ENCODE measurements around the gene CSK.

The CSK gene

GRCh38 chr15:74828835-74829234 is 47.0 kb downstream of the CSK start:
- DNase-seq: no peak

DNA sequence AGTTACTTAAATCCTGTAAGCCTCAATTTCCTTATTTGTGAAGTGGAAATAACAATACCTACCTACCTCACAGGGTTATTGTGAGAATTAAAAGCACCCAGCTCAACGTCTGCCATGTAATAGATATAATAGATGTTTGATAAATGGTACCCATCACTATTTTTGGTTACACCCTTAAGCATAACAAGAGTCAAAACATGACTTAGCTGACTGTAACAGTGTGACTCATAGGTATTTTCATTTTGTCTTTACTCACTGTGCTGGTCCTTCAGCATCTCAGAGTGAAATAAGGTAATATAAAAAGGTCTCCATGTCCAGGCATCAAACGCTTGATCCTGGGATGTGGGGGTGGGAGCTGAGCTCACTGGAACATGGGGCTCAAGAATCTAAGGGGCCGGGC is 47.6 kb downstream of the CSK start:
- DNase-seq: no peak

DNA sequence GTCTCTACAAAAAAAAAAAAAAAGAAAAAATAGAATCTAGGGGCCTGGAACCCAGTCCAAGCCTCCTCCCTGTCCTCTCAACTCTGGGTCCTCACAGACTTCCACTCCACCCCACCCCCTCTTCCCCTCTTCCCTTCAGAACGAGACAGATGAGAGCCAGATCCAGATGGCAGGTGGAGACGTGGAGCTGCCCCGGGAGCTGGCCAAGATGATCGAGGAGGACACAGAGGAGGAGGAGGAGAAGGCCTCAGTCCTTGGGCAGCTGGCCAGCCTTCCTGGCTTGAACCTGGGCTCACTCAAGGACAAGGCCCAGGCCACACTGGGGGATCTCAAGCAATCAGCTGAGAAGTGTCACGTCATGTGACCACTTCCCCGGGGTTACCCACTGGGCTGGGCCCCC is 48.1 kb downstream of the CSK start:
- DNase-seq: no peak

DNA sequence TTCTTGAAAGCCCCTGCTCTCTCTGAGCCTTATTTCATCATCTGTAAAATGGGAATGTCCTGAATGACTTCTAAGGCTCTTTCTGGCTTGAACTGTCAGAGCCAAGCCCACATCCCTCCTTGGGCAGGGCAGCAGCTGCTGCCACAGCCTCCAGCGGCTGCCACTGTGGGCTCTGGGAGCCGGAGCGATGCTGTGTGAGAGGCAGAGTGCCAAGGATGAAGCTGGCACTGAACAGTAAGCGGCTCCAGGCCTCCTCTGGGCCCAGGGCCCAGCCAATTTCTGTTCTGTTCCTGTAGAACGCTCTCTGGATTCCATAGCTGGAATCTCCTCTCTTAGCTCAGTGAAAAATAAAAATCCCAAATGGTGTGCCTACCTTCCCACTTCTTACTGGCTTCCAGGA is 49.0 kb downstream of the CSK start:
- DNase-seq: no peak

DNA sequence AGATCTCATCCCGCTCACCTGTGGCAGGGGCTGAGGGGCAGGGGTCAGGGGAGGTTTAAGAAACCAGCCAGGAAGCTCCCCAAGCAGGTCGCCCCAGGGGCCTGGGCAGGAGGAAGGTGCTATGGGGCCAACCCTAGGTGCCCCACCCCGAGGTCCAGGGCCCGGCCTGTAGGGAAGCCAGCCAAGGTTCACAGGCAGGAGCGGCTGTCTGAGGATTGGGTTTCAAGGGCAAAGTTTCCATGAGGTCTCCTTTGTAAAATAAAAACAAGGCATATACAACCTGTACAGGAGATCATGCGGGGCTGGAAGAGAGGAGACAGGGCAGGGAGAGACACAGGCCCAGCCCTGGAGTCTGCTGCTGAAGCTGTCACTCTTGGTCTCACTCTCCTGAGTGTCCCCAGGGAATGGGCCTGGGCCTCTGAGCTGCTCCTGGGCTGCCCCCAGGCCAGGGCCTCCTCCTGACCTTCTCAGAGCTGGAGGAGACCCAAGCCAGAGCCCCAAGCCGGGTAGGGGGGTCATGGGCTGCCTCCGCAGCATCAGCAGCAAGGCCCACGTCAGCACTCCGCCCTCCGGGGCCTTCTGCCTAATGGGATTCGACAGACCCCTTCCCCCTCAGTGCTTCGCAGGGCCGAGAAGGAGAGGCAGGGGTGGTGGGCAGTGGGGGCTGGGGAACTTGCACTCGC is 50.1 kb downstream of the CSK start:
- no peak for DNase-seq

GRCh38 chr15:74832826-74833225 is 50.9 kb downstream of the CSK start:
- DNase-seq: no peak

GRCh38 chr15:74833376-74834107 is 51.7 kb downstream of the CSK start:
- no peak for DNase-seq

DNA sequence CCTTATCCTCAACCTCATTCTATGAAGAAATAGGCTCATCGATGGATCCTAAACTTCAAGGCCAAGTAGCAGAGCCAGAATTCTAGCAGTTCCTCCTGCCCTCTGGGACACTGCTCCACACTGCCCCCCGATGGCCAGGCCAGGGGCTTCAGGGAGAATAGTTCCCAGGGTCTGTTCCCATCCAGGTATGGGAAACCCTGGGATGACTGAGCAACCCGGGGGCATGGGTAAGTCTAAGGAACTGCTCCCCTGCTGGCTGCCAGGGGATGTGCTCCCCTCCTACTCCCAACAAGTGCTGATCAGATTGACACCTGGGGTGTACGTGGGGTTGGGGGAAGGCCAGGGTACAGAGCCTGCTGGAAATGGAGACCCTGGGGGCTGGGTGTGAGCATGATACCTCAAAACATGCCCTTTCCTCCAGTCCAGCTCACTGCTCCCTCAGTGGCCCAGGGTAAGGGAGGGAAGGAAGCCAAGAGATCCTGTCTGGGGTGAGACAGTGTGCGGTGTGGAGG is 53.5 kb downstream of the CSK start:
- DNase-seq: no peak

DNA sequence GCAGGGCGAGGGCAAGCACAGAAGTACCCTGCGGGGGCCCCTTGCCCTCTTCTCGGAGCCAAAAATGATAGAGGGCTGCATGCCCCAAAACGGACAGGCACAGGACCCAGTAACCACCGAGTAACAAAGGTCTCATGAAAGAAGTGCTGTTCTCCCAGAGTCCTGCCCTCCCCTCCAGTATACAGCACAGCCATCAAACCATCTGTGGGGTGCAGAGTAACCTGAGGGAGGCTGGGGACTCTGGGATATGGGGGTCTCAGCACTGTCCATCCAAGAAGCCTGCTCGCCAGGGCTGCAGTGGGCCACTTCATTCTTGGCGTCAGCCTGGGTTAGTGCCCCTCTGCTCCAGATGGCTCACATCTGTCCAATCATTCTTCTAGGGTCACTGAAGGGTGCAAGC is 55.0 kb downstream of the CSK start:
- DNase-seq: no peak

- DNase-seq: no peak
These were observed 55.7 kb downstream of the CSK start for GRCh38 chr15:74837482-74838136.

DNA sequence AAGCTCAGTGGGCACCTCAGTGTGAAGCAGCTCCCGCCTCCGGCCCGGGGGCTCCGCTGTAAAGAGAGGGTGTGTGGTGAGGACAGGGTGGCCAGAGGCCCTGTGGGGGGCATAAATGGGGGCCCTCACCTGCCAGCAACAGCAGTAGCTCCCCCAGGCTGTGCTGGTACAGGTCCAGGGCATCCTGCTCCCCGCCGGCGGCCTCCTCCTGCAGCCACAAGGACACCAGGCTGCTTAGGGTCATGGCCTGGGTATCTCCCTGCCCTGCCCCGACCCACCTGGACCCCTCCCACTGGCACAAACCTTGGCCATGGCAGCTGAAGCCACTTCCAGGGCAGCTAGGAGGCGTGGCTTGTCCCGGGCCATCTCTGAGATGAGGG is 56.2 kb downstream of the CSK start:
- DNase-seq: no peak

DNA sequence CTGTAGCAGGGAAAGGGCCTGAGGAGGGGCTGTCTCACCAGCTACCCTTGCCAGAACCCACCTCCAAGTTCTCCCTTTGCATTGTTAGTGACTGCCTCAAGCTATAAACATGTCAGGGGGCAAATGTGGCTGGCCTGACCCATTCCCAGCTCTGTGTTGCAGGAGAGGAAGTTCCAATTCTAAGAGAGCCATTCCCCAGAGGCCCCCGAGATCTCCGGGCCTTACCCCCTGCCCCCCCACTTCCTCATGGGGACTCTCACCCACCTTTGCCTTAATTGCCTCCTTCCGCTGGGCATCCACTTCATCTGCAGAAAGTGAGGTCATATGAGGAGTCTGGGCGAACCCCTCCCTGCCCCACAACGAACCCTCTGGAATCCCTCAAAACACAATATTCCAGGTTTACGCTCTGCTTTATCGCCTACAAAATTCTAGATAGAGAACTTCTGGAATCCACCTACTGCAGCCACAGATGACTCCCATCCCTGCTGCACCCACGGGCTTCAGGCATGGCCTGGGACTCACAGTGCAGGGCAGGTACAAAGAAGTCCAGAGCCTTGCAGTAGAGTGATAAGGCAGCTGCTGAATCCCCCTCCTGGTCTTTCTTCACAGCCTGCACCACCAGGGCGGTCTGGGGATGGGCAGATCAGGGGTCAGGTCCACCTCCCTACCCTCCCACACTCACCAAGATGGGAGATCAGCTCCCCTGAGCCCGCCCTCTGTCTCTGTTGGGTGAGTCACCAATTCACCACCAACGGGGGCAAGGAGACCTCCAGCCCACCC is 57.1 kb downstream of the CSK start:
- no peak for DNase-seq

GRCh38 chr15:74839526-74840395 is 57.9 kb downstream of the CSK start:
- DNase-seq: no peak

DNA sequence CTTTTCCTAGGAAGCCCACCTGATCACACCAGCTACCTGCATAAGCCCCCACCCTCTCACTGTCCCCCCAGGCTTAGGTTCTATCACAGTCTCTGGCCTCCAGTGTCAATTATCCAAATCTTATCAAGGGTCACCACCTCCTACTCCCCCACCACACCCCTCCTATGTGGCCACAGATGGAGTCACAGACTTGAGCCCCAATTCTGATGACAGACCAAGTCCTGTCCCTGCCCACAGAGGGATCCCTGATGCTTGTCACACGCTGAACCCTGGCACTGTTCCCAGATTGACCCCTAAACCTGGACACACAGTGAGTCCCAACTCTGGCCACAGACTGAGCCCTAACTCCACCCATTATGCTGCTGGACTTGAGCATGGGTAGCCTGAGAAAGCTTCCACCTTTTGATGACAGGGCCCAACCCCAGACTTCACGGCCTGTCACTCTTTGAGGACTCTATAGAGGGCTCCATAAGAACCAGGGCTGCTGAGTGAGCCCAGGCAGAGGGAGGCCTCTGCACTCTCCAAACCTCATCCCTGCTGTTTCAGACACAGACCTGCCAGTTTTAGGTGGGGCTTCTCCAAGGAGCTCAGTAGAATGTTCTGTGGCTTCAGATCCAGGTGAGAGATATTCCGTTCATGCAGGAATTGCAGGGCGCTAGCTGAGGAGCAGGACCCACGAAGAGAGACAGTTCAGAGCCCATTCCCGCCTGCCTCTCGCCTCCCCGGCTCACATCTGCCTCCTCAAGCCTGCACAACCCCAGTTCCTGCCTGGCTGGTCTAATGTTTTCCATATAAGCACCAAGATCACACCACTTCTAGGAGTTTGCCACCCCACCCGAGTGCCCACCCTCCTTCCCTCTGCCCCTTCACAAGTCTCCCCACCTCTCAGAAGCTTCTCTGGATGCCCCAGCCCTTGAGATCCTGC is 59.2 kb downstream of the CSK start:
- no peak for DNase-seq

GRCh38 chr15:74841891-74842373 is 60.1 kb downstream of the CSK start:
- no peak for DNase-seq

DNA sequence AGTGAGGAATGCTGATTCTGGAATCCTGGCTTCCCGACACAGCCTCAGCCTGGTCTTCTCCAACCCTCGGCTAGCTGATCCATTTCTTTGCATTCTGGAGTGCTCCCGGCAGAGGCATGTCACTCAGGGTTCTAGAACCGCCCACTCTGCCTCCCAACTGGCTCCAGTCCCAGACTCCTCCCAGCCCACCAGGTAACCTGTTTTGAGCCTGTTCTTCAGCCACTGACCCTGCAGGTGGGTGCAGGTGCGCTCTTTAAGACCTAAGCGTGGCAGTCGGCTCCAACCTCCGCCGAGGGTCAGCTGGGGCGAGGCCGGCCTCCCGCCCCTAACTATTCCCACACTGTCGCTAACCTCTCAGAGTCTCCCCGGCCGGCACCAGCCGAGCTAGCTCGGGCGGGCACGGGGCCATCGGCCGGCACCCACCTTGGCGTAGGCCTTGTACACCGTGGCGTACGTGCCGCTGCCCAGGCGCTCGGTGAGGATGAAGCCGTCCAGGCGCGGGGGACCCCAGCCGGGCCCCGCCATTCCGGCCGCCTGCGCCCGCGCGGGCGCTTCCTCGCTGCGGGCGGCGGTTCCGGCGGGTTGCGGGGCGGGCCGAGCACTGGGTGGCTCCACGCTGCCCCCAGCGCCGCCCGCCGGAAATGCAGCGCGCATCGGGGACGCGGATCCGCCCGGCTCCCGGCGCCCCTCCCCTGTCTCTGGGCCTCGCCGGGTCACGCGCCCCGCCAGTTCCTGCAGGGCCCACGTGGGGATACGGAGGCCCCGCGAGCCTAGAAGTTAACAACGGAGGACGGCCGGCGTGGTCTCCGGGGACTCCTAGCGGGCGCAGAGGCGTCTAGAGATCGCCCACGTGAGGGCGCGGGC is 60.9 kb downstream of the CSK start, which contains the start of gene ULK3:
Gene ULK3, minus strand, starts transcription at position 576 of the 864 bp plus-strand sequence. Its CDS starts 51 bp downstream, at position 525.
- DNase-seq: peak; percentile 92

DNA sequence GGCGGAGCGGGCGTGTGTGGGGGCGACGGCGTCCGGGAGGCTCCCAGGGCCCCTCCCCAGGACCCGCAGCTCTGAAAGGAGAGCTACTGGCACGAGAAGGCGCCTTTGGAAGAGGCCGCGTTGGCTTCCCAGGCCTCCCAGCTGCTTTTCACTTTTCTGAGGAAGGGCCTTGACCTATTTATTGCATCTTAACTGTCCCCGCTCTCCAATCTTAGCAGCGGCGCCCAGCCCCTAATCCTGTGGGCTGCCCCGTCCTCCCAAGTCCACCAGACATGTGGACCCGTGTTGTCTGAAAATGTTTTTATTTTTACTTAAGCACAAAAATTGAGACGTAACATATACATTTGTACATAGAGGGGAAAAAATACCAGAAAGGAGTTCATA is 61.6 kb downstream of the CSK start:
- no peak for DNase-seq

GRCh38 chr15:74843891-74844299 is 62.0 kb downstream of the CSK start:
- DNase-seq: no peak
